K562 (cell line): Measurements from ENCODE around the gene TJP3. TPM values are rescaled to one million over a fixed set of nuclear protein-coding genes. Genes with fewer than 3 reads are reported as not detected.

Experiments used
- ATAC-seq: fragments of 200-7000 bp; cut with Tn5 transposase; 3 replicates; pipeline ENCODE4 v1.9.1; 2020; ENCODE audit warnings: moderate library complexity
- BruUV-seq: library from RNA; stranded (reverse); fragments of 400-500 nt; replicated peaks from 2 replicates; lab custom pipeline; 2021; lab: Mats Ljungman, UMichigan
- CTCF ChIA-PET: fragments of 300-600 bp; formaldehyde crosslinking; extraction: SDS; loops from one replicate; lab custom pipeline; 2021; ENCODE audit warnings: low intra/inter-chr PET ratio; lab: Yijun Ruan, JAX
- POLR2A ChIA-PET: fragments of 300-600, 350-650 bp; sonication (Branson Sonifier 250); formaldehyde crosslinking; extraction: SDS; loops from one replicate; lab custom pipeline; 2021; ENCODE audit warnings: antibody characterized with exemption, inconsistent platforms; lab: Yijun Ruan, JAX
- DNase-seq, 4 experiments: peaks; one replicate each; pipeline versions ENCODE4 v3.0.0 to v3.0.0-alpha.2; 2011 to 2018; ENCODE audit warnings: low spot score in 3 of 4, mixed read lengths in 3 of 4; ENCODE audit errors: extremely low read depth in 1 of 4
- FAIRE-seq: peaks from 2 replicates; lab custom pipeline; 2011; peaks lifted over from hg19 to GRCh38; lab: Jason Lieb, UNC
- H2AFZ ChIP-seq: 2 replicates; pipeline ENCODE4 v1.6.0; 2011; ENCODE audit warnings: low read depth, low read length, control low read depth, inconsistent platforms
- H3K27ac ChIP-seq: fragments of 200-600 bp; 3 replicates; pipeline ENCODE4 v1.8.0; 2011; ENCODE audit warnings: low read depth, mild to moderate bottlenecking, control low read depth, inconsistent platforms, low read length, moderate library complexity, mixed read lengths; ENCODE audit errors: extremely low read depth
- H3K27me3 ChIP-seq, 2 experiments: fragments of 300-600 bp in 1 of 2; 2 replicates in 1 of 2; 3 replicates in 1 of 2; pipeline versions ENCODE4 v1.6.0 to v1.8.0; 2011; ENCODE audit warnings: inconsistent platforms in 2 of 2, low read length in 2 of 2, mild to moderate bottlenecking in 1 of 2, mixed read lengths in 1 of 2, moderate library complexity in 1 of 2; ENCODE audit not compliant: control insufficient read depth in 2 of 2, insufficient read depth in 2 of 2
- H3K36me3 ChIP-seq: fragments of 300-600 bp; 3 replicates; pipeline ENCODE4 v1.8.0; 2011; ENCODE audit warnings: mild to moderate bottlenecking, low read length, inconsistent platforms; ENCODE audit not compliant: control insufficient read depth, insufficient read depth
- H3K4me1 ChIP-seq, 2 experiments: fragments of 200-600 bp in 1 of 2; replicated peaks in 1 of 2; 2 replicates in 1 of 2; 3 replicates in 1 of 2; pipeline versions ENCODE4 v1.5.1 to v1.8.0; 2011; ENCODE audit warnings: inconsistent platforms in 2 of 2, low read length in 2 of 2, mild to moderate bottlenecking in 1 of 2, mixed read lengths in 1 of 2, moderate library complexity in 1 of 2; ENCODE audit not compliant: control insufficient read depth in 2 of 2, insufficient read depth in 2 of 2
- H3K4me2 ChIP-seq: 2 replicates; pipeline ENCODE4 v1.6.1; 2011; ENCODE audit warnings: low read length, control low read depth, inconsistent platforms, mixed read lengths; ENCODE audit not compliant: insufficient read depth
- H3K4me3 ChIP-seq: fragments of 200-600 bp; sonication (generic), shearing (Covaris generic); 2 replicates; pipeline ENCODE4 v1.5.1; 2016; ENCODE audit warnings: control low read depth, inconsistent platforms
- H3K79me2 ChIP-seq: fragments of 200-600 bp; 3 replicates; pipeline ENCODE4 v1.8.0; 2011; ENCODE audit warnings: low read length, inconsistent platforms; ENCODE audit not compliant: control insufficient read depth, insufficient read depth
- H3K9ac ChIP-seq, 2 experiments: 2 replicates each; pipeline versions ENCODE4 v1.6.0 to v1.6.1; 2011; ENCODE audit warnings: low read depth in 2 of 2, low read length in 2 of 2, control low read depth in 1 of 2, inconsistent platforms in 1 of 2, mild to moderate bottlenecking in 1 of 2, mixed read lengths in 1 of 2; ENCODE audit not compliant: insufficient read depth in 1 of 2
- H3K9me1 ChIP-seq: one replicate; pipeline ENCODE4 v1.6.0; 2011; ENCODE audit warnings: inconsistent platforms, mild to moderate bottlenecking, low read length, moderate library complexity; ENCODE audit not compliant: control insufficient read depth, insufficient read depth
- H3K9me3 ChIP-seq: replicated peaks from 2 replicates; pipeline ENCODE4 v1.5.1; 2011; ENCODE audit warnings: low read depth, low read length, inconsistent platforms; ENCODE audit not compliant: control insufficient read depth, insufficient read depth
- H4K20me1 ChIP-seq: replicated peaks from 2 replicates; pipeline ENCODE4 v1.6.1; 2011; ENCODE audit warnings: low read length, inconsistent platforms, mixed read lengths; ENCODE audit not compliant: control insufficient read depth, insufficient read depth
- CHCHD3 ChIP-seq: fragments of 250-450 bp; sonication (Bioruptor Pico); IDR thresholded peaks from 2 replicates; pipeline ENCODE4 v2.1.2; 2022; ENCODE audit warnings: mild to moderate bottlenecking
- ZBTB33 ChIP-seq: sonication (generic); formaldehyde crosslinking; IDR thresholded peaks from 2 replicates; pipeline ENCODE4 v1.8.1; 2023; ENCODE audit warnings: mild to moderate bottlenecking, missing genetic modification reagents
- ZNF316 ChIP-seq: fragments of 450-650 bp; IDR thresholded peaks from 2 replicates; pipeline ENCODE4 v1.6.1; 2016
- WGBS: fragments of 100-300 bp; shearing (Covaris generic); methylation state at CpG from one replicate; pipeline ENCODE4 v1.1.6; 2016; ENCODE audit warnings: low coverage, mixed read lengths; ENCODE audit not compliant: insufficient coverage; ENCODE audit errors: missing lambda C conversion rate; 5-methylcytosine and 5-hydroxymethylcytosine counted together
- in situ Hi-C: fragments of 300-500 bp; cut with MboI; formaldehyde crosslinking; loops from 4 replicates; pipeline ENCODE4 v1.15.0; 2018; ENCODE audit warnings: inconsistent platforms, mixed read lengths
- intact Hi-C: fragments of 100-400 bp; cut with micrococcal nuclease; formaldehyde crosslinking; loops from 2 replicates; pipeline ENCODE4 v1.14.2; 2022
- polyA plus RNA-seq, 8 experiments: library from polyadenylated mRNA; depleted of rRNA in 4 of 8; stranded (reverse) in 5 of 8; unstranded in 3 of 8; fragments of >200 nt; fragmentation: Nextera tagmentation in 2 of 8; fragmentation: Illumina TruSeq in 1 of 8; extraction: Ambion mirVana in 2 of 8; extraction: Trizol in 1 of 8; gene quantifications; 2 replicates each; pipeline versions ENCODE4 v1.2.1 to v1.2.3, GENCODE V29; 2011 to 2014; ENCODE audit warnings: inconsistent platforms in 1 of 8, missing spikeins in 1 of 8
- total RNA-seq, 7 experiments: library from RNA; depleted of rRNA in 6 of 7; stranded (reverse); fragments of >200 nt in 6 of 7; fragmentation: Illumina TruSeq in 2 of 7; extraction: Trizol in 2 of 7; gene quantifications; 2 replicates each; pipeline versions ENCODE4 v1.2.1 to v1.2.3, GENCODE V29; 2011 to 2021; ENCODE audit warnings: low replicate concordance in 1 of 7
- TF ChIP-seq, protein P1 (sequence below): sonication (generic); formaldehyde crosslinking; IDR thresholded peaks from 2 replicates; pipeline ENCODE4 v1.8.0; 2022; ENCODE audit warnings: missing genetic modification reagents, mild to moderate bottlenecking, borderline replicate concordance

TJP3 gene
- total and polyA plus RNA-seq, 9 of the 15 experiments (the other 6 are each of a cell fraction or from before 2014, with no cell fraction given) = 0.11 to 2.4 (median 0.57) TPM; not detected in 1

- ATAC-seq (no peak), FAIRE-seq (no peak), DNase-seq (no peak)
- H3K9me1 ChIP-seq = no peaks in the 10 kb centered on the region
- H3K9me3 ChIP-seq = no peaks in the 10 kb centered on the region
- H3K9ac ChIP-seq = peak overlapping the region in 1 of 2 experiments; percentile 31; a peak in 1 of 4 replicates
- peaks cover 8% of the 10 kb centered on the region; the same call in 1 of the 3 replicates for H3K36me3 ChIP-seq
- H2AFZ ChIP-seq = no peak overlapping the region
- in situ Hi-C loops (no loop called here), intact Hi-C loops (no loop called here)
- H4K20me1 ChIP-seq = no peaks in the 10 kb centered on the region
- POLR2A ChIA-PET = interaction anchor here (0.9 to 1.9 kb wide), 4 partner anchors 10 to 439 kb away, joined by 3 to 5 read pairs (median 4); partner anchors contain the start of gene MRPL54
- no peaks in the 10 kb centered on the region for H3K79me2 ChIP-seq
- no TSS peak for BruUV-seq
- TF ChIP-seq, protein P1, sequence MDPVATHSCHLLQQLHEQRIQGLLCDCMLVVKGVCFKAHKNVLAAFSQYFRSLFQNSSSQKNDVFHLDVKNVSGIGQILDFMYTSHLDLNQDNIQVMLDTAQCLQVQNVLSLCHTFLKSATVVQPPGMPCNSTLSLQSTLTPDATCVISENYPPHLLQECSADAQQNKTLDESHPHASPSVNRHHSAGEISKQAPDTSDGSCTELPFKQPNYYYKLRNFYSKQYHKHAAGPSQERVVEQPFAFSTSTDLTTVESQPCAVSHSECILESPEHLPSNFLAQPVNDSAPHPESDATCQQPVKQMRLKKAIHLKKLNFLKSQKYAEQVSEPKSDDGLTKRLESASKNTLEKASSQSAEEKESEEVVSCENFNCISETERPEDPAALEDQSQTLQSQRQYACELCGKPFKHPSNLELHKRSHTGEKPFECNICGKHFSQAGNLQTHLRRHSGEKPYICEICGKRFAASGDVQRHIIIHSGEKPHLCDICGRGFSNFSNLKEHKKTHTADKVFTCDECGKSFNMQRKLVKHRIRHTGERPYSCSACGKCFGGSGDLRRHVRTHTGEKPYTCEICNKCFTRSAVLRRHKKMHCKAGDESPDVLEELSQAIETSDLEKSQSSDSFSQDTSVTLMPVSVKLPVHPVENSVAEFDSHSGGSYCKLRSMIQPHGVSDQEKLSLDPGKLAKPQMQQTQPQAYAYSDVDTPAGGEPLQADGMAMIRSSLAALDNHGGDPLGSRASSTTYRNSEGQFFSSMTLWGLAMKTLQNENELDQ = no peak
- TF ChIP-seq ZBTB33 (0 out of 2 replicates have a peak, but pooled peaks have one; percentile 37), CHCHD3 (CRISPR knock-in tag) (no peak), ZNF316 (no peak)
- H3K4me3 ChIP-seq = no peak overlapping the region
- H3K4me1 ChIP-seq = peaks cover 0 to 13% of the 10 kb centered on the region in 2 experiments; a peak in 3 of 5 replicates
- H3K4me2 ChIP-seq = no peak overlapping the region
- CTCF ChIA-PET = no interaction called here
- no peak overlapping the region for H3K27ac ChIP-seq
- H3K27me3 ChIP-seq = no peaks in the 10 kb centered on the region
- whole genome bisulfite sequencing = 52% methylated on average over 30 of the region's 31 CpGs
These were observed 38.3 kb downstream of the TJP3 start for GRCh38 chr19:3746371-3747056.
